ENCODE data around the gene TSPAN9.

- TF ChIP-seq CTCF (optimal IDR thresholded peaks at IDR 0.05 in 1 of 3, IDR thresholded peaks at IDR 0.05 in 1 of 3, conservative IDR thresholded peaks at IDR 0.05 in 1 of 3; ENCODE audit: extremely low read depth in 1 of 3, insufficient read depth in 2 of 3, low read length in 3 of 3) (no peak), EZH2 (IDR thresholded peaks at IDR 0.05; ENCODE audit: low read length) (no peak)
These were observed 169.9 kb downstream of the TSPAN9 start for GRCh38 chr12:3247077-3247476.
